ENCODE data around the gene BRPF1.

GRCh38 chr3:9710174-9710739 lies 21.3 kb upstream of the BRPF1 start:
- TF ChIP-seq CTCF (IDR thresholded peaks at IDR 0.05; ENCODE audit: poor library complexity), result no peak
- TF ChIP-seq EZH2phosphoT487 (IDR thresholded peaks at IDR 0.05; ENCODE audit: low read depth, severe bottlenecking, unreplicated experiment), result no peak
- TF ChIP-seq EZH2 (IDR thresholded peaks at IDR 0.05; ENCODE audit: borderline replicate concordance), result no peak

All from hepatocyte (in vitro differentiated cells).